Breast epithelium (tissue), 4 donors: ENCODE data around the gene TRMT11. TPM values are rescaled to one million over a fixed set of nuclear protein-coding genes. Genes with fewer than 3 reads are reported as not detected.
A peak's percentile ranks its signal among the peaks of the same experiment; 100 is the strongest.

Experiments used
- DNase-seq, 2 donors: peaks; one replicate each; pipeline ENCODE4 v3.0.0-alpha.2; 2019; ENCODE audit warnings: low spot score in 2 of 2
- H3K27ac ChIP-seq, 2 donors: fragments of 200-600 bp; sonication (generic) in 1 of 2; one replicate each; pipeline ENCODE4 v1.5.1; 2016 to 2019; ENCODE audit warnings: mild to moderate bottlenecking in 1 of 2
- H3K27me3 ChIP-seq, 2 donors: fragments of 200-600 bp; sonication (generic) in 1 of 2; one replicate each; pipeline versions ENCODE4 v1.5.1 to v1.6.0; 2017 to 2019; ENCODE audit warnings: control low read depth in 1 of 2, mild to moderate bottlenecking in 1 of 2
- H3K36me3 ChIP-seq: fragments of 200-600 bp; one replicate; pipeline ENCODE4 v1.5.1; 2019
- H3K4me1 ChIP-seq, 2 donors: fragments of 200-600 bp; sonication (generic); one replicate each; pipeline ENCODE4 v1.5.1; 2016 to 2019; ENCODE audit warnings: control low read depth in 1 of 2
- H3K4me3 ChIP-seq, 3 donors: fragments of 200-600 bp; sonication (generic); 1 replicate in 2 of 3; 2 replicates in 1 of 3; pipeline ENCODE4 v1.5.1; 2016 to 2019; ENCODE audit warnings: mild to moderate bottlenecking in 3 of 3, moderate library complexity in 2 of 3
- H3K9me3 ChIP-seq, 2 donors: fragments of 200-600 bp; sonication (generic) in 1 of 2; one replicate each; pipeline ENCODE4 v1.5.1; 2016 to 2019; ENCODE audit warnings: control low read depth in 1 of 2
- CTCF ChIP-seq, 3 donors: fragments of 450-650 bp; IDR thresholded peaks; one replicate each; pipeline ENCODE4 v1.5.1; 2016 to 2017; ENCODE audit warnings: antibody characterized with exemption in 3 of 3, mild to moderate bottlenecking in 3 of 3, moderate library complexity in 3 of 3
- POLR2A ChIP-seq: fragments of 450-650 bp; IDR thresholded peaks from one replicate; pipeline ENCODE4 v1.6.1; 2016; ENCODE audit warnings: antibody characterized with exemption, mild to moderate bottlenecking, moderate library complexity
- POLR2AphosphoS5 ChIP-seq, 3 donors: sonication (generic); formaldehyde crosslinking; IDR thresholded peaks; one replicate each; pipeline ENCODE4 v1.6.1; 2017; ENCODE audit warnings: antibody characterized with exemption in 3 of 3
- intact Hi-C: fragments of 100-400 bp; cut with DNase I; formaldehyde crosslinking; loops from one replicate; pipeline ENCODE4 v1.15.1; 2023; ENCODE audit warnings: low total_unique reads
- total RNA-seq, 3 donors: library from RNA; depleted of rRNA; stranded (reverse); fragments of >200 nt; gene quantifications; one replicate each; pipeline ENCODE4 v1.1.0, GENCODE V29; 2016

Gene TRMT11
- total RNA-seq, 3 donors from 2014 or later, result 17.3 to 48.3 (median 39.7) TPM

GRCh38 chr6:125942672-125943527 is 43.4 kb upstream of the TRMT11 start:
- Histone ChIP-seq H3K36me3 (no peaks in the 10 kb centered on the region), H3K9me3 (no peaks in the 10 kb centered on the region), H3K4me3 (no peak overlapping the region), H3K27me3 (no peaks in the 10 kb centered on the region), H3K4me1 (no peaks in the 10 kb centered on the region), H3K27ac (peak overlapping the region in 1 of 2 donors; percentile 76)
- intact Hi-C loops, result no loop called here
- no peak for DNase-seq
- TF ChIP-seq CTCF (IDR thresholded peaks at IDR 0.05), result no peak
- TF ChIP-seq POLR2AphosphoS5 (IDR thresholded peaks at IDR 0.05), result no peak
- no peak for TF ChIP-seq POLR2A

GRCh38 chr6:125943528-125944433 is 42.6 kb upstream of the TRMT11 start:
- H3K27me3 ChIP-seq, result no peaks in the 10 kb centered on the region
- H3K36me3 ChIP-seq, result no peaks in the 10 kb centered on the region
- peak overlapping the region; percentile 57 to 76 for H3K27ac ChIP-seq
- intact Hi-C loops, result no loop called here
- TF ChIP-seq CTCF (IDR thresholded peaks at IDR 0.05) (no peak), POLR2AphosphoS5 (IDR thresholded peaks at IDR 0.05) (no peak), POLR2A (no peak)
- no peaks in the 10 kb centered on the region for H3K9me3 ChIP-seq
- no peak for DNase-seq
- H3K4me3 ChIP-seq, result no peak overlapping the region
- H3K4me1 ChIP-seq, result no peaks in the 10 kb centered on the region

GRCh38 chr6:125944434-125944816 is 41.9 kb upstream of the TRMT11 start:
- peak in 1 of 2 donors; percentile 62 for DNase-seq
- H3K9me3 ChIP-seq, result no peaks in the 10 kb centered on the region
- intact Hi-C loops, result no loop called here
- peak in 2 of 3 donors; percentile 40 to 45 for TF ChIP-seq POLR2AphosphoS5 (IDR thresholded peaks at IDR 0.05)
- TF ChIP-seq POLR2A, result no peak
- TF ChIP-seq CTCF (IDR thresholded peaks at IDR 0.05), result no peak
- peak overlapping the region; percentile 57 to 76 for H3K27ac ChIP-seq
- H3K27me3 ChIP-seq, result no peaks in the 10 kb centered on the region
- no peaks in the 10 kb centered on the region for H3K36me3 ChIP-seq
- H3K4me3 ChIP-seq, result no peak overlapping the region
- H3K4me1 ChIP-seq, result no peaks in the 10 kb centered on the region

- H3K9me3 ChIP-seq, result no peaks in the 10 kb centered on the region
- no peak overlapping the region for H3K4me3 ChIP-seq
- intact Hi-C loops, result no loop called here
- H3K27ac ChIP-seq, result peak overlapping the region; percentile 57 to 76
- no peaks in the 10 kb centered on the region for H3K36me3 ChIP-seq
- no peaks in the 10 kb centered on the region for H3K4me1 ChIP-seq
- DNase-seq, result no peak
- TF ChIP-seq POLR2AphosphoS5 (IDR thresholded peaks at IDR 0.05) (no peak), CTCF (IDR thresholded peaks at IDR 0.05) (no peak)
- no peaks in the 10 kb centered on the region for H3K27me3 ChIP-seq
Observed at GRCh38 chr6:125944896-125945295, 41.4 kb upstream of the TRMT11 start.
